Vagina (tissue), 2 donors: Measurements from ENCODE around the gene NDOR1.

ENCODE experiments used
- CTCF ChIP-seq, 3 experiments: fragments of 450-650 bp in 2 of 3; fragments of 200-600 bp in 1 of 3; sonication (generic) in 1 of 3; IDR thresholded peaks; one replicate each; pipeline ENCODE4 v1.5.1; 2017 to 2019; ENCODE audit warnings: antibody characterized with exemption in 3 of 3, mild to moderate bottlenecking in 2 of 3, moderate library complexity in 2 of 3
- POLR2A ChIP-seq, 2 donors: fragments of 450-650 bp; IDR thresholded peaks; one replicate each; pipeline ENCODE4 v1.6.1; 2017; ENCODE audit warnings: antibody characterized with exemption in 2 of 2, mild to moderate bottlenecking in 2 of 2, moderate library complexity in 2 of 2

- TF ChIP-seq POLR2A (IDR thresholded peaks at IDR 0.05): no peak
- TF ChIP-seq CTCF (IDR thresholded peaks at IDR 0.05): no peak
These were observed 11.1 kb upstream of the NDOR1 start for GRCh38 chr9:137194388-137194787.
